Raji (cell line): Measurements from ENCODE around the gene CRABP1.

Experiments
- POLR2A ChIP-seq: IDR thresholded peaks from 2 replicates; pipeline ENCODE4 v1.6.1; 2011; ENCODE audit warnings: low read depth, low read length, control low read depth; ENCODE audit not compliant: insufficient read depth

Gene CRABP1

DNA sequence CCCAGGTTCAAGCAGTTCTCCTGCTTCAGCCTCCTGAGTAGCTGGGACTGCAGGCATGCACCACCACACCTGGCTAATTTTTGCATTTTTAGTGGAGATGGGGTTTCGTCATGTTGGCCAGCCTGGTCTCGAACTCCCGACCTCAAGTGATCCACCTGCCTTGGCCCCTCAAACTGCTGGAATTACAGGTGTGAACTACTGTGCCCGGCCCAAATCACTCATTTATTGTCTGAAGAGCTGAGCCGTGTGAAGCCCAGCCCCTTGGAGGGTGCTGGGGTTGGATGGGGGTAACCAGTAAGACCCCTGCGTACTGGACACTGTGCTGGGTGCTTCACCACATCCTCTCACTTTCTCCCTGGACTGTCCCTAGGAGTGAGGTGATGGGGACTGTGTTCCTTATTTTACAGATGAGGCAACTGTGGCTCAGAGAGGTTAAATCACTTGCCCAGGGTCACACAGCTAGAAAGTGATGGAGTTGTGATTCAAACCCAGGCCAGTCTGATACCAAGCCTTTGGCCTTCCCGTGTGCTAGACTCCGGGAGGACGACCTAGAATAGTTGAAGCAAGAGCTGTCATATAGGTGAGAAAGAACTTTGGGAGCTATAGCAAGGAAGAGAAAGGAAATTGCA lies 56.1 kb downstream of the CRABP1 start:
- no peak for TF ChIP-seq POLR2A

DNA sequence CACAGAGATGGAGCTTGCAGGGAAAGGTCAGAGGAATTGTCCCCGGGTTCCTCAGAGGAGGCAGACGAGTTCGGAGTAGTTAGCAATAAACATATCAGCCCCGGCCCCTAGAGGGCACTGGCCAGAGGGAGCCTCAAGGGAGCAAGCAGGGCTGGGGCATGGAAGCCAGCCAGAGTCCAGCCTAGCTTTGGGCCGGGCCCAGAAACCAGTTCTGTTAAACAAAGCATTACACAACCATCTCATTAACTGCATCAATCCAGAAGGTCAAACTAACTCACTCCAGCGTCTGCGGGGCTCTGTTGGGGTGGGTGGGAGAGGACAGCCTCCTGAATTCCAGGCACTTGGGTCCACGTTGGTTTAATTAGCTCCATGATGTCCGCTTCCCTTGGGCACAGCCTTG lies 56.8 kb downstream of the CRABP1 start:
- TF ChIP-seq POLR2A, result no peak

DNA sequence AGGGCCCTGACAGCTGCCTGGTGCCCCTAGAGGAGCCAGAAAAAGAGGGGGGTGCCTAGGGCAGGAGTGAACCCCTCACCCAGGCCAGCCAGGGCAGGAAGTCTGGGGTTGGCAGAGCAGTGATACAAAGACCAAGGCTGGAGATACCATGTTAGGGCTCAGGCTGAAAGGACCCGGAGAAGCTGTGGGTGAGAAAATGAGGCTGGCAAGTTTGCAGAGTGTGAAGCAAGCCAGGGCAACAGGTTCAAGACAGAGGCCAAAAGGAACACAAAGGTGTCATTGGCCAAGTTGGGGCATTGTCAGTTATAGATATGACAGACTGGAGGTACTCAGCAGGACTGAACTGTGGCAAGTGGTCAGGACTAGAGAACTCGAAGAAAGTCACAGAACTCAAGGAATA lies 57.2 kb downstream of the CRABP1 start:
- TF ChIP-seq POLR2A, result no peak
